Measurements from ENCODE around the gene EGFL7.
A peak's percentile ranks its signal among the peaks of the same experiment; 100 is the strongest.

- TF ChIP-seq, protein P1, sequence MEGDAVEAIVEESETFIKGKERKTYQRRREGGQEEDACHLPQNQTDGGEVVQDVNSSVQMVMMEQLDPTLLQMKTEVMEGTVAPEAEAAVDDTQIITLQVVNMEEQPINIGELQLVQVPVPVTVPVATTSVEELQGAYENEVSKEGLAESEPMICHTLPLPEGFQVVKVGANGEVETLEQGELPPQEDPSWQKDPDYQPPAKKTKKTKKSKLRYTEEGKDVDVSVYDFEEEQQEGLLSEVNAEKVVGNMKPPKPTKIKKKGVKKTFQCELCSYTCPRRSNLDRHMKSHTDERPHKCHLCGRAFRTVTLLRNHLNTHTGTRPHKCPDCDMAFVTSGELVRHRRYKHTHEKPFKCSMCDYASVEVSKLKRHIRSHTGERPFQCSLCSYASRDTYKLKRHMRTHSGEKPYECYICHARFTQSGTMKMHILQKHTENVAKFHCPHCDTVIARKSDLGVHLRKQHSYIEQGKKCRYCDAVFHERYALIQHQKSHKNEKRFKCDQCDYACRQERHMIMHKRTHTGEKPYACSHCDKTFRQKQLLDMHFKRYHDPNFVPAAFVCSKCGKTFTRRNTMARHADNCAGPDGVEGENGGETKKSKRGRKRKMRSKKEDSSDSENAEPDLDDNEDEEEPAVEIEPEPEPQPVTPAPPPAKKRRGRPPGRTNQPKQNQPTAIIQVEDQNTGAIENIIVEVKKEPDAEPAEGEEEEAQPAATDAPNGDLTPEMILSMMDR (IDR thresholded peaks at IDR 0.05 in 8 of 11, conservative IDR thresholded peaks at IDR 0.05 in 3 of 11), result no peak
- TF ChIP-seq POLR2AphosphoS5 (IDR thresholded peaks at IDR 0.05), result peak in 1 of 3 donors; percentile 14
- TF ChIP-seq POLR2A (IDR thresholded peaks at IDR 0.05), result no peak
Measured at GRCh38 chr9:136646827-136647711, 15.6 kb upstream of the EGFL7 start.
